GM12878 (cell line): ENCODE data around the gene MAML2. TPM values are rescaled to one million over a fixed set of nuclear protein-coding genes. Genes with fewer than 3 reads are reported as not detected.
A peak's percentile ranks its signal among the peaks of the same experiment; 100 is the strongest.

Experiments used
- ATAC-seq: fragments of 200-7000 bp; cut with Tn5 transposase; 3 replicates; pipeline ENCODE4 v1.9.1; 2020; ENCODE audit warnings: mild to moderate bottlenecking, moderate library complexity
- BruUV-seq: library from RNA; stranded (reverse); fragments of 400-500 nt; replicated peaks from 2 replicates; lab custom pipeline; 2021; lab: Mats Ljungman, UMichigan
- CTCF ChIA-PET: fragments of 300-600 bp; sonication (Branson Sonifier 250); formaldehyde crosslinking; extraction: SDS; loops from one replicate; lab custom pipeline; 2021; ENCODE audit warnings: inconsistent platforms; lab: Yijun Ruan, JAX
- POLR2A ChIA-PET: fragments of 350-600 bp; formaldehyde crosslinking; extraction: SDS; loops from one replicate; lab custom pipeline; 2021; ENCODE audit warnings: inconsistent platforms; lab: Charles Lee
- RAD21 ChIA-PET: fragments of 300-600 bp; sonication (Branson Sonifier 250); formaldehyde crosslinking; loops from one replicate; lab custom pipeline; 2023; ENCODE audit warnings: antibody characterized with exemption; ENCODE audit not compliant: unreplicated experiment; lab: Charles Lee
- SMC1A ChIA-PET: fragments of 300-600 bp; sonication (Branson Sonifier 250); formaldehyde crosslinking; loops from one replicate; lab custom pipeline; 2023; ENCODE audit not compliant: unreplicated experiment, uncharacterized antibody; lab: Charles Lee
- DNase-seq: peaks from one replicate; pipeline ENCODE4 v3.0.0-alpha.2; 2011; ENCODE audit warnings: low read depth, low spot score
- FAIRE-seq: peaks from 3 replicates; lab custom pipeline; 2011; peaks lifted over from hg19 to GRCh38; lab: Jason Lieb, UNC
- H2AFZ ChIP-seq: 2 replicates; pipeline ENCODE4 v1.6.0; 2011; ENCODE audit warnings: low read depth, low read length, control low read depth; ENCODE audit not compliant: control insufficient read depth
- H3K27ac ChIP-seq: 2 replicates; pipeline ENCODE4 v1.5.1; 2011; ENCODE audit warnings: control low read depth; ENCODE audit not compliant: control insufficient read depth, insufficient read depth
- H3K27me3 ChIP-seq, 2 experiments: replicated peaks in 1 of 2; 2 replicates each; pipeline versions ENCODE4 v1.6.0 to v1.6.1; 2011; ENCODE audit warnings: low read length in 1 of 2; ENCODE audit not compliant: control insufficient read depth in 2 of 2, insufficient read depth in 2 of 2
- H3K36me3 ChIP-seq, 2 experiments: 2 replicates each; pipeline ENCODE4 v1.5.1; 2011; ENCODE audit warnings: low read length in 1 of 2; ENCODE audit not compliant: control insufficient read depth in 2 of 2, insufficient read depth in 2 of 2
- H3K4me1 ChIP-seq: 2 replicates; pipeline ENCODE4 v1.6.1; 2011; ENCODE audit warnings: mild to moderate bottlenecking, low read length, moderate library complexity, mixed read lengths; ENCODE audit not compliant: control insufficient read depth, insufficient read depth
- H3K4me2 ChIP-seq: 2 replicates; pipeline ENCODE4 v1.6.0; 2011; ENCODE audit warnings: control low read depth; ENCODE audit not compliant: control insufficient read depth, insufficient read depth
- H3K4me3 ChIP-seq: fragments of 200-600 bp; sonication (generic); 2 replicates; pipeline ENCODE4 v1.5.1; 2016
- H3K79me2 ChIP-seq: 2 replicates; pipeline ENCODE4 v1.6.0; 2011; ENCODE audit warnings: low read length; ENCODE audit not compliant: control insufficient read depth, insufficient read depth
- H3K9ac ChIP-seq: 2 replicates; pipeline ENCODE4 v1.8.0; 2011; ENCODE audit warnings: low read length, control low read depth, mixed read lengths; ENCODE audit not compliant: control insufficient read depth, insufficient read depth
- H3K9me3 ChIP-seq: replicated peaks from 3 replicates; pipeline ENCODE4 v1.5.1; 2011; ENCODE audit warnings: mild to moderate bottlenecking, low read length; ENCODE audit not compliant: control insufficient read depth, insufficient read depth
- H4K20me1 ChIP-seq: 2 replicates; pipeline ENCODE4 v1.6.0; 2011; ENCODE audit not compliant: control insufficient read depth, insufficient read depth
- BHLHE40 ChIP-seq, 2 experiments: fragments of 450-650 bp in 1 of 2; IDR thresholded peaks; 2 replicates each; pipeline ENCODE4 v1.6.1; 2011 to 2017; ENCODE audit warnings: low read depth in 2 of 2, borderline replicate concordance in 1 of 2, improper control_type of control experiment in 1 of 2, low read length in 1 of 2, mild to moderate bottlenecking in 1 of 2
- CUX1 ChIP-seq: IDR thresholded peaks from 2 replicates; pipeline ENCODE4 v1.6.1; 2012; ENCODE audit warnings: improper control_type of control experiment, low read depth, low read length; ENCODE audit not compliant: insufficient replicate concordance
- FOS ChIP-seq: IDR thresholded peaks from 3 replicates; pipeline ENCODE4 v1.6.1; 2011; ENCODE audit warnings: borderline replicate concordance; ENCODE audit not compliant: insufficient read length; ENCODE audit errors: extremely low read depth
- JUNB ChIP-seq: IDR thresholded peaks from 2 replicates; pipeline ENCODE4 v1.6.1; 2016; ENCODE audit warnings: antibody characterized with exemption, mild to moderate bottlenecking
- JUND ChIP-seq: IDR thresholded peaks from 2 replicates; pipeline ENCODE4 v1.6.1; 2012; ENCODE audit warnings: low read depth, mild to moderate bottlenecking, low read length, improper control_type of control experiment, moderate library complexity
- KDM1A ChIP-seq: fragments of 200-600 bp; sonication (generic); IDR thresholded peaks from 2 replicates; pipeline ENCODE4 v1.6.1; 2016; ENCODE audit warnings: borderline replicate concordance
- MAX ChIP-seq: IDR thresholded peaks from 2 replicates; pipeline ENCODE4 v1.6.1; 2012; ENCODE audit warnings: low read depth, low read length, improper control_type of control experiment
- MEF2B ChIP-seq: fragments of 450-650 bp; IDR thresholded peaks from 2 replicates; pipeline ENCODE4 v1.6.1; 2018; ENCODE audit warnings: mild to moderate bottlenecking, moderate library complexity; ENCODE audit not compliant: partially characterized antibody, poor library complexity, severe bottlenecking
- POLR2AphosphoS2 ChIP-seq: IDR thresholded peaks from 2 replicates; pipeline ENCODE4 v1.6.1; 2011; ENCODE audit warnings: low read depth, mild to moderate bottlenecking, low read length, improper control_type of control experiment, moderate library complexity
- RB1 ChIP-seq: fragments of 450-650 bp; formaldehyde crosslinking; IDR thresholded peaks from 2 replicates; pipeline ENCODE4 v1.6.1; 2017; ENCODE audit warnings: mild to moderate bottlenecking, borderline replicate concordance
- RELB ChIP-seq: fragments of 450-650 bp; IDR thresholded peaks from 2 replicates; pipeline ENCODE4 v1.6.1; 2017; ENCODE audit warnings: low read depth, mild to moderate bottlenecking, moderate library complexity
- SUZ12 ChIP-seq: fragments of 200-600 bp; sonication (generic); IDR thresholded peaks from one replicate; pipeline ENCODE4 v1.6.1; 2018; ENCODE audit warnings: antibody characterized with exemption, mild to moderate bottlenecking; ENCODE audit not compliant: unreplicated experiment
- TCF7 ChIP-seq: IDR thresholded peaks from 2 replicates; pipeline ENCODE4 v1.6.1; 2014; ENCODE audit warnings: antibody characterized with exemption, borderline replicate concordance
- YY1 ChIP-seq: IDR thresholded peaks from 2 replicates; pipeline ENCODE4 v1.6.1; 2011; ENCODE audit warnings: low read depth, mild to moderate bottlenecking, low read length
- ZNF217 ChIP-seq: fragments of 450-650 bp; IDR thresholded peaks from 2 replicates; pipeline ENCODE4 v1.6.1; 2017; ENCODE audit warnings: antibody characterized with exemption, mild to moderate bottlenecking
- ZNF24 ChIP-seq: fragments of 450-650 bp; IDR thresholded peaks from 2 replicates; pipeline ENCODE4 v1.6.1; 2017; ENCODE audit warnings: antibody characterized with exemption, mild to moderate bottlenecking
- WGBS: methylation state at CpG from one replicate; pipeline ENCODE4 v1.1.6; 2016; ENCODE audit warnings: low lambda C conversion rate; ENCODE audit not compliant: insufficient replicate concordance, insufficient coverage; ENCODE audit errors: missing lambda C conversion rate; 5-methylcytosine and 5-hydroxymethylcytosine counted together
- in situ Hi-C: fragments of 300-500 bp; cut with MboI; formaldehyde crosslinking; loops from 9 replicates; pipeline ENCODE4 v1.14.3; 2018; ENCODE audit warnings: mixed read lengths
- intact Hi-C: fragments of 100-400 bp; cut with micrococcal nuclease; formaldehyde crosslinking; loops from one replicate; pipeline ENCODE4 v1.14.2; 2022; ENCODE audit not compliant: unreplicated experiment
- polyA plus RNA-seq, 11 experiments: library from polyadenylated mRNA; depleted of rRNA in 4 of 11; unstranded in 6 of 11; stranded (reverse) in 5 of 11; fragments of >200 nt; fragmentation: Nextera tagmentation in 4 of 11; fragmentation: Illumina TruSeq in 1 of 11; extraction: Ambion mirVana in 4 of 11; extraction: Trizol in 1 of 11; gene quantifications; 1 replicate in 1 of 11; 2 replicates in 10 of 11; pipeline versions ENCODE4 v1.2.1 to v1.2.3, GENCODE V29; 2011 to 2016; ENCODE audit warnings: inconsistent platforms in 2 of 11, missing spikeins in 2 of 11, low read depth in 1 of 11
- total RNA-seq, 4 experiments: library from RNA; depleted of rRNA in 3 of 4; stranded (reverse); fragments of >200 nt in 3 of 4; fragmentation: Illumina TruSeq in 1 of 4; extraction: Trizol in 1 of 4; gene quantifications; 2 replicates each; pipeline versions ENCODE4 v1.2.1 to v1.2.3, GENCODE V29; 2013 to 2021

Gene MAML2
- total and polyA plus RNA-seq, 10 of the 15 experiments (the other 5 are each of a cell fraction or from before 2014, with no cell fraction given): 2.5 to 15.1 (median 12.0) TPM

DNA sequence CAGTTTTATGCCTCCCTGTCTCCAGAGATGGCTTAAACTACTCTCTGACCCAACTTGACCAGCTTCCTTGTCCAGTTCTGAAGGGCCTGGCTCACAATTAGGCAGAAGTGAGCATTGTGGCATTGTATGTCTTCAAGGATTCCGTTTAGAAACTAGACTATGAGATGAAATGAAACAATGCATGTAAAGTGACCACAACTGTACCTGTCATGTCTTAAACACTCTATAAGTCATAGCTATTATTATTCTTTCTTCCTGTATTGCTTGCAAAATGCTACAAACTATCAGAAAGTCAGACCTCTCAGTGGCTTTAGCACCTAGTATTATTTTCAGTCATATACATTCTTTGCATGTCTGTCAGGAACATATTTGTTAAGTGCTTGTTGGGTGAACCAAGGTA is 291.2 kb downstream of the MAML2 start:
- peaks cover 3% of the 10 kb centered on the region; the same call in 1 of the 2 replicates for H3K79me2 ChIP-seq
- in situ Hi-C loops: loop anchor here (5.0 kb wide), 1 partner anchor 340 kb away; the partner anchor contains the start of gene JRKL
- ChIA-PET CTCF (interaction anchor here (0.7 to 9.5 kb wide), 11 partner anchors 10 to 342 kb away, joined by 3 to 256 read pairs (median 4); partner anchors contain the start of genes CCDC82 and MAML2), RAD21 (interaction anchor here (0.6 to 9.0 kb wide), 7 partner anchors 24 to 373 kb away, joined by 3 to 213 read pairs (median 9); partner anchors contain the start of genes CCDC82, JRKL and MAML2), POLR2A (interaction anchor here (0.9 to 2.0 kb wide), 5 partner anchors 9 to 291 kb away, joined by 3 to 6 read pairs (median 5); partner anchors contain the start of gene MAML2), SMC1A (interaction anchor here (0.5 to 9.3 kb wide), 22 partner anchors 8 to 343 kb away, joined by 3 to 184 read pairs (median 4); partner anchors contain the start of gene MAML2)
- intact Hi-C loops: loop anchor here (1.0 to 5.0 kb wide), 4 partner anchors 40 to 289 kb away; no protein-coding TSS in a partner anchor
- no peaks in the 10 kb centered on the region; a peak in 2 of 4 replicates for H3K36me3 ChIP-seq
- peak overlapping the region; percentile 71 for H3K27ac ChIP-seq
- peak; percentile 88 for FAIRE-seq
- BruUV-seq: no TSS peak
- H3K4me1 ChIP-seq: peaks cover 27% of the 10 kb centered on the region
- H4K20me1 ChIP-seq: no peaks in the 10 kb centered on the region
- H3K4me2 ChIP-seq: peak overlapping the region; percentile 76; the same call in 1 of the 2 replicates
- no peak overlapping the region for H2AFZ ChIP-seq
- ATAC-seq: peak; percentile 89
- WGBS: 0% methylated on average over 1 of the region's 1 CpG
- DNase-seq: peak; percentile 73
- H3K9me3 ChIP-seq: no peaks in the 10 kb centered on the region
- H3K4me3 ChIP-seq: no peak overlapping the region
- no peaks in the 10 kb centered on the region for H3K27me3 ChIP-seq
- no peak overlapping the region for H3K9ac ChIP-seq
- TF ChIP-seq CUX1 (peak; percentile 91), FOS (no peak), ZNF217 (peak; percentile 83; the same call in 1 of the 2 replicates), BHLHE40 (IDR thresholded peaks at IDR 0.05; ENCODE audit: borderline replicate concordance in 1 of 2, low read depth in 2 of 2, low read length in 1 of 2) (peak; percentile 83 to 88), ZNF24 (peak; percentile 92), POLR2AphosphoS2 (no peak), RELB (peak; percentile 72; the same call in 1 of the 2 replicates), YY1 (no peak), MEF2B (peak; percentile 77), JUND (0 out of 2 replicates have a peak, but pooled peaks have one; percentile 2), SUZ12 (no peak), TCF7 (0 out of 2 replicates have a peak, but pooled peaks have one; percentile 42), MAX (no peak), JUNB (peak; percentile 87), RB1 (no peak; the same call in 1 of the 2 replicates), KDM1A (no peak)
